Measurements from ENCODE around the gene MRPL44.

Gene MRPL44

GRCh38 chr2:223957092-223957851 lies at the start of gene MRPL44:
MRPL44 (plus strand) TSS chr2:223957463; CDS start chr2:223957473, 10 bp downstream.
- peak; percentile 84 for DNase-seq

DNA sequence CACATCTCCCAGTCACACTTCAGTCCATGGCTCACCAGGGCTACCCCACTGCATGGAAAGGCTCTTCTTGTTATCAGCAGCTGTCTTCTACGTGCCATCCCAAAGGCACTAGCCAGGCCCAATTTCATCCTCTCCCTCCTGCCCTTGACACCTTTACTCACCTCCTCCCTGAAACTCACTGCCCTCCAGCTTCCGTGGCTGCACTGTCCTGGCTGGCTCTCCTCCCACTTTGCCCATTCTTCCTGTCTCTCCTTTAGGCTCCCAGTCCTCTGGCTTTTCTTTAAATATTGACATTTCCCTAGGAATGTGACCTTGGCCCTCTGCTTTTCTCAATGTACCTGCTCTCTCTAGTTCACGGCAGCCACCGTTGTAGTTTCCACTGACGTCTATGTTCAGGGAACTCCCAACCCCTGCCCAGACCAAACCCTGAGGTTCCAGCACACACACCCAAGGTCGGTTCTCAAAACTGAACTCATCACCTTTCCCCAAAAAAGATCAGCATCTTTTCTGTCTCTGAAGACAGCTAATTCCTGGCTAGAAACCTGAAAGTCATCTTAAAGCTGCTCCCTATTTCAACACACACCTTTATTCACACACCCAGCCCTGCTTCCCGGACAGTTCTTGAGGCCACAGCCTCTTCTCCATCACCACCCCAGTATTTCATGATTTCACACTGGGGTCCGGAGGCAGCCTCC lies 48.8 kb upstream of the MRPL44 start:
- no peak for DNase-seq

- DNase-seq: no peak
These were observed 48.1 kb upstream of the MRPL44 start for GRCh38 chr2:223909001-223909741.

- no peak for DNase-seq
These were observed 42.9 kb upstream of the MRPL44 start for GRCh38 chr2:223914324-223914723.

- DNase-seq: no peak
These were observed 42.2 kb upstream of the MRPL44 start for GRCh38 chr2:223915071-223915470.

GRCh38 chr2:223916181-223916920 lies 40.9 kb upstream of the MRPL44 start:
- DNase-seq: no peak

DNA sequence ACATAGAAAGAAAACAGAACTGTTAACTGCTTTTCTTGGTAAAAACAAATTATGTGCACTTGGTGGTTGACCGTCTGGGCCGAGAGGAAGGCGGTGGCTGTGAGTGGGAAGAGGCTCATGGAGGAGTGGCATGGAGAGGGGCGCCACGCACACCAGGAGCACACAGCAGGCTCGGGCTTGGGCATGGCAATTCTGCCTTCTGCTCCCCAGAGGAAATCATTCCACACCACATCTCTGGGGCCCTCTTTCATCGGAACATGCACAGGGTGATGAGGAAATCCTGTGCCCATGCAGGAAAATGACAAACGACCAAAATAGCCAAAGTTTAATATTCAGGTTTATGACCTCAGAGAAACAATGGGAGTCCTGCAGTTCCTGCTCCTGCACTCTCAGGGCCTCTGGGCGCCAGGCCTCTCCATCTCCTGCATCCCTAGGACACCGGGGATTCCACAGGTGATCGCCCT lies 38.6 kb upstream of the MRPL44 start:
- DNase-seq: no peak

GRCh38 chr2:223920109-223920508 lies 37.2 kb upstream of the MRPL44 start:
- DNase-seq: no peak

DNA sequence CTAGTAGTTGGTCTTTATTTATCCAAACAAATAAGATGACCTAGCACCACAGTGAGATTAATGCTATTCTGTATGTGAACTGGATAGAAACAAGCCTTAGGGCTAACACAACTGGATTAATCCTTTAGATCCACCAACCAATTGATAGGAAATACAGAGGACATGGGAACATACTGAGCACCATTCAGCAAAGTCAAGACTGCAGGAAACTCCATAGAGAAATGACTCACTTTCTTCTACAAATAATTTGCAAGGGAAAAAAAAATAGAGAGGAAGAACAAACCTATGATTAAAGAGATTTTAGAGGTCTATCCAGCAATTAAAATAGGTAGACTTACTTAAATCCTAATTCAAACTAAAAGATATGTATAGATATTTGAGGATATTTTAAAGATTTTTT lies 36.1 kb upstream of the MRPL44 start:
- no peak for DNase-seq

- DNase-seq: no peak
These were observed 35.0 kb upstream of the MRPL44 start for GRCh38 chr2:223922308-223922707.

- no peak for DNase-seq
These were observed 33.3 kb upstream of the MRPL44 start for GRCh38 chr2:223923976-223924375.

- no peak for DNase-seq
These were observed 32.2 kb upstream of the MRPL44 start for GRCh38 chr2:223925106-223925505.

DNA sequence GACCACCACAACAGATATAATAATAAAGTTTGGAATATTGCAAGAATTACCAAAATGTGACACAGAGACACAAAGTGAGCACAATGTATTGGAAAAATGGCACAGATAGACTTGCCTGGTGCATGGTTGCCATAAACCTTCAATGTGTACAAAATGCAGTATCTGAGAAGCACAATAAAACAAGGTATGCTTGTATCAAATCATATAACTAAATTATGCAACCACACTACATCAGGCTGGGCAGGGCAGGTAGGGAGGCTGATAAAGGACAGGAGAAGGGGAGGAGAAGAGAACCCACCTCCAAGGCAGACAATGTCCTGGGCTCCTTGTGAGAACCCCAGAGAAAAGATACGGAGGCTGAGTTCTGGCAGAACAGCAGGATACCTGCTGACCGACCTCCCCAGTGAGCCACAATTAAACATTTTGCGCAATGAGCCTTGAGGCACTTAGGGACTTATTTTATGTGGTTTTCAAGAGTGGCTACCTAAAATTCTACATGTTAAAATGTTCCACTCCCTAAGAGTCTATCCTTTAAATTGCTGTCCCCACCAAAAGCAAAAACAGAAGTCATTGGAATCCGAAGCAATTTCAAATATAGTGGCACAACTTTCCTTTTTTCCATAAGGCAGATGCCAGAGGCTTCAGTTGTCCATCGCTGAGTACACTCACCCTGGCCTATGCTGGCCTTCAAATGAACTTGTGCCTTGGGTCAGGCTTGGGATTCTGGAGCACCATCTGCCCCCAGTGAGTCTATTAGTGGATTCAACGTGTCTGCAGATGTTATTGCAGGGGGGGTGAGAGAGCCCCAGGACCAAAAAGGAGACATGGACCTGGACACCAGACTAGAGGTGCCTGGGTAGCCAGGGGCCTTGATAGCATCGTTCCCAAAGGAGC lies 28.9 kb upstream of the MRPL44 start:
- DNase-seq: no peak

DNA sequence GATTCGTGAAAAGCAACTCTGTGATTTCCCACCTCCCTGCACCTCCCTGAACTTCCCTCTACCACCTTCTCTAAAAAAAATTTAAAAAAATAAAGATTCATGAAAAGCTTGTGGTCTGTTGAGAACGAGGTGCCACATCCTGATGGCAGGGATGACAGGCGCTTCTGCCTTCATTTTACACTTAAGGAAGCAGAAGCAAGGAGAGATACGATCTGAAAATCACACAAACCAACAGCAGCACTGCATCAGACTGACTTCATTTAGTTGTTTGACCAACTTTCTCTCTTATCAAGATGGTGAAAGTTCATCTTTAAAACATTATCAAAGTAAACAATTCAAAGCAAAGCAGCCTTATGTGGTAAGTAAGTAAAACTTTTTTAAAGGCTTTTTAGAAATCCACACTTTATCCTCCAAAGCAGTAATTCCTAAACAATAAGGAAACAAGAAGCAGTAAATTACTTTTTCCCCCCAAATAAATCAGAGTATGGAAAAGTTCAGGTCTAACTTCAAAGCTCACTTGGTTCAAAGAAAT lies 27.6 kb upstream of the MRPL44 start:
- no peak for DNase-seq

DNA sequence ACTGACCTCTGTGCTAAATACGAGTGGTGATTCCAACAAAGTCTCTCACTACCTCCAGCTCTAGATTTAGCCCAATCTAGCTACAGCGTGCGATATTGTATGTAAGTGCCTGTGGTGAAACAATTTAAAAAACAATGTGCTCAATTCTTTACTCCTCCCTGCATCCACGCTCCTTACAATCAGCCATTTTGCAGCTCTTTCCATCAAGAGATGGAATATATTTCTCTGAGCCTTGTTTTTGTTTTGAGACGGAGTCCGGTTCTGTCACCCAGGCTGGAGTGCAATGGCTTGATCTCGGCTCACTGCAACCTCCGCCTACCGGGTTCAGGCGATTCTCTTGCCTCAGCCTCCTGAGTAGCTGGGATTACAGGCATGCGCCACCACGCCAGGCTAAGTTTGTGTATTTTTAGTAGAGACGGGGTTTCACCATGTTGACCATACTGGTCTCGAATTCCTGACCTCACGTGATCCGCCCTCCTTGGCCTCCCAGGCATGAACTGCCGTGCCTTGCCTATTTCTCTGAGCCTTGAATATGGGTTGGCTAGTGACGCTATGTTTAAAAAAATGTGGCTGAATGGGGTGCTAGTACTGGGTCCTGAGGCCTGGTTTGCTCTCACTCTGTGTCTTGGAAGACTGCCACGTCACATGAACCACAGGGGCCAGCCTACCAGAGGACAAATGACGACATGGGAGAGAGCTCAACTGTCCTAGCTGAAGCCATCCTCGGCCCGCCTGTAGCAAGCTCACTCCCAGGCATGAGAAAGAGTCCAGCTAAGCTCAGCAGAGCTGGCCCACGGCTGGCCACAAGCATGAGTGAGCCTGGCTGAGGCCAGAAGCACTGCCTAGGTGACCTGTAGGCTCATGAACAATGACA lies 26.9 kb upstream of the MRPL44 start:
- no peak for DNase-seq

DNA sequence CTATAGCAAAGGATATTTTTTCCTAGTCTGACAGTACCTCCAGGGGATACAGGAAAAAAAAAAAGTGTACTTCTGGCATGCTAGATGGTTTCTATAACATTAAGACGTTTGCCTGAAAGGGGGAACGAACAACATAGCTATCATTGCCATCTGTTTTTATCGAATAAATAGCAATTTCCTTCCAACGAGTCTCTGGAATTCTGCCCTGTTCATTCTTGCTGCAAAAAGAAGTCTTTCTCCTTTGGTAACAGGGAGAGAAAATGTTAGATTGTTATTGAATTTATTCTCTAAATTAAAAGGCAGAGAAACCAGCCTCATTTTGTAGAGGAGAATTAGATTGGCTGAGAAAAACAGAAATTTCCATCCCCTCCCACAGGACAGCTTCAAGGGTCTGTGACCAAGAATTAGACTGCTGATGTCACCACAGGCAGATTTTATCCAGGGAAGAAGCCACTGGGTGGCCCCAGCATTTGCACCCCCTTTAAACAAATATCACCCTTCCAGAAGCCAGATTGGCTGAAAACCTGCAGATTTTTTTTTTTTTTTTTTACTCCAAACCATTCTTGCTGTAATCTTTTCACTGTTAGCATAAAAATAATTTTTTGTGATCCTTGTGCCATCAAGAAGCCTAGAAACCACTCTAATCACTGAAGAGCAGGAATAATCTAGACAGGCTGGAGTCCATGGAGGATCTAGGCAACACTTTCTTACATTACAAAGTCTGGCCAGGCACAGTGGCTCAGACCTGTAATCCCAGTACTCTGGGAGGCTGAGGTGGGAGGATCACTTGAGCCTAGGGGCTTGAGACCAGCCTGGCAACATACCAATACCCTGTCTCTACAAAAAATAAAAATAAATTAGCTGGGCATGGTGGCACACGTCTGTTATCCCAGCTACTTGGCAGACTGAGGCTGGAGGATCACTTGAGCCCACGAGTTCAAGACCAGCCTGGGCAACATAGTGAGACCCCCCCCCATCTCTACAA lies 24.2 kb upstream of the MRPL44 start:
- no peak for DNase-seq

DNA sequence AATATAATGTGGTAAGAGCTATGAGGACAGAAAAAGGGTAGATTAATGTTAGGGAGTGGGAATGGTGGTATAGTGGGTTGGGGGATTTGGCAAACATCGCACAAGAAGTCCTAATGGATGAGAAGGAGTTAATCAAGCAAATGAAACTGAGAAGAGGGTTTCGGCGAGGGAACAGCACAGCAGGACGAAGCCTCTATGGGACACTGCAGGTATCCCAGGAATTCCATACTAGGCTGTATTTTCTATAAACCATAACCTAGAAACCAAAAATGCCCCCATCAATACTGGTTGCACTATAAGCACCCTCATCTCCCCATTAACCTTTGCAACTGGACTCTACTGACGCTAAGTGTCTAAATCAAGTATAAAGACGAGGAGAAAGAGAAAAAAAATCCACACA lies 22.4 kb upstream of the MRPL44 start:
- no peak for DNase-seq

- no peak for DNase-seq
These were observed 21.7 kb upstream of the MRPL44 start for GRCh38 chr2:223935459-223936125.

DNA sequence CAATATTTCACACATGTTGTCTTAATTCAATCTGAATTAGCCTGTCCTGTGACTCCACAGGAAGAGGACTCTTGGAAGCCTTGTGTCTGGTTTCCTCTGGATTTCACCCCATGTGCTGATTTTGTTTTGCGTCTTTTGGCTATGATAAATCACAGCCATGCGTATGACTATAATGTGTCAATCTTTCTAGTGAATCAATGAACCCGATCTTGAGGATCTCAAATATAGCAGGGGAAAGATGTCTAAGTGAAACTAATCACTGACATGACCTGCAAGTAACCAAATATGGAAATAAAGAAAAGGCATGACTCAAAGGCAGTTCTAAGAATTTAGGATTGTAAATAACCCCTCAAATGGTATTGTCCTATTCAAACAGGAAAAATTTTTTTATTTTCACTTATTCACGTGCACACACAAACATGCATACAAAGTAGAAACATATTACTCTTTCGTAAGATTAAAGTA lies 20.4 kb upstream of the MRPL44 start:
- no peak for DNase-seq

All from NCI-H1105 treated with DMSO at 0.1 percent for 48 hours (cell line).